SIG-M5 treated with dmso at 0.1 percent for 504 hours (cell line): ENCODE data around the gene EMX1.
"Not testable (repeated sequence)": the region's sequence is repeated elsewhere in the genome, so short reads cannot be mapped to it uniquely, and the experiment has no call there.

ENCODE experiments used
- DNase-seq: peaks from one replicate; lab custom pipeline; 2025; ENCODE audit not compliant: unreplicated experiment; lab: John Stamatoyannopoulos, UW

Gene EMX1

GRCh38 chr2:72900191-72900825 is 17.0 kb upstream of the EMX1 start:
- DNase-seq: no peak

- no peak for DNase-seq
These were observed 15.9 kb upstream of the EMX1 start for GRCh38 chr2:72901426-72901825.

GRCh38 chr2:72907369-72907768 is 9.9 kb upstream of the EMX1 start:
- DNase-seq: not testable (repeated sequence)

GRCh38 chr2:72908741-72909140 is 8.6 kb upstream of the EMX1 start:
- DNase-seq: no peak

- no peak for DNase-seq
These were observed 6.1 kb upstream of the EMX1 start for GRCh38 chr2:72911256-72911655.

- no peak for DNase-seq
These were observed 3.7 kb upstream of the EMX1 start for GRCh38 chr2:72913486-72914205.

- DNase-seq: no peak
These were observed 3.1 kb upstream of the EMX1 start for GRCh38 chr2:72914206-72914559.

- DNase-seq: no peak
These were observed 2.6 kb upstream of the EMX1 start for GRCh38 chr2:72914589-72915319.

- no peak for DNase-seq
These were observed 1.9 kb upstream of the EMX1 start for GRCh38 chr2:72915320-72915906.

GRCh38 chr2:72915907-72916742 is 1.2 kb upstream of the EMX1 start:
- DNase-seq: peak; percentile 41

GRCh38 chr2:72916743-72917137 is 579 bp upstream of the EMX1 start:
- DNase-seq: no peak

GRCh38 chr2:72917877-72918553 is 696 bp downstream of the EMX1 start:
- no peak for DNase-seq

- no peak for DNase-seq
These were observed 2.3 kb downstream of the EMX1 start for GRCh38 chr2:72919414-72920317.

- peak; percentile 37 for DNase-seq
These were observed 3.2 kb downstream of the EMX1 start for GRCh38 chr2:72920318-72921087.

- DNase-seq: no peak
These were observed 4.0 kb downstream of the EMX1 start for GRCh38 chr2:72921088-72921851.

- DNase-seq: no peak
These were observed 4.5 kb downstream of the EMX1 start for GRCh38 chr2:72921853-72922252.

- no peak for DNase-seq
These were observed 6.6 kb downstream of the EMX1 start for GRCh38 chr2:72923833-72924352.
